GM19238 (cell line): ENCODE results near the gene LTN1.

ENCODE experiments used
- DNase-seq: peaks from one replicate; pipeline ENCODE4 v3.0.0; 2011; ENCODE audit warnings: low spot score; ENCODE audit not compliant: insufficient read length

The LTN1 gene

DNA sequence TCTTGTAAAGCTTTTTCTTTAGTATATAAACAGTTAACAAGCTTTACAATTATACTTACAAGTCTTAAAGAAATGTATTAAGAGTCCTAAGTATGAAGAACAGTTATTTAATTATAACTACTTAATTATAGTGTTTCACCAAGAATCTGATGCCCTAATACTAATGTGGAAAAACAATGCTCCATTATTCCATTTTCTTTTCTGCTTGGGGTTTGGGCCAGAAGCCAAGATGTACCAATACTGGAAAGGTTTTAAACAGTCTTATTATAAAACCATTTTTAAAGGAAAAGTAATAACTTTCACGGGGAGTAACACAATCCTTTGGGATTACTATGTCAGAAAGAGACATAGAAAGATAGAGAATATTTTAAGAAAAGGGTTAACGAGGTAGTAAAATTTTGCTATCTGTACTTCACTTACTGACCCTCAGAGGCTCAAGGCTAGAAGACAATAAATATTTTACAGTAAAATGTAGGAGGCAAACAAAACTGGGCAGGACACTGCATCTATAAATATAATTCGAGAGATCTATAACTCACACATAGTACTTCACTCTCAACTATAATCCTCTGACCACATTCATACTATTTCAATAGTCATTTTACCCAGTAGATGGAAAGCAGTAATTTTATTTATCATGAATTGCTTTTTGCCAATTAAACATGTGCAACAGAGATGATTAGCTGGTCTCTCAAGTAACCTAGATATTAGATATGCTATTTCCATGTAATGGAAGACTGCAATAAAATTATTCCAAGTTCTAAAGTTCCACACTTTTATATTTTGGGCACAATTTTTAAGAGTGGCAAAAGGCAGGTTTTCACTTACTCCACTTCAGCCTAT, 63.9 kb downstream of the LTN1 start:
- DNase-seq = no peak

DNA sequence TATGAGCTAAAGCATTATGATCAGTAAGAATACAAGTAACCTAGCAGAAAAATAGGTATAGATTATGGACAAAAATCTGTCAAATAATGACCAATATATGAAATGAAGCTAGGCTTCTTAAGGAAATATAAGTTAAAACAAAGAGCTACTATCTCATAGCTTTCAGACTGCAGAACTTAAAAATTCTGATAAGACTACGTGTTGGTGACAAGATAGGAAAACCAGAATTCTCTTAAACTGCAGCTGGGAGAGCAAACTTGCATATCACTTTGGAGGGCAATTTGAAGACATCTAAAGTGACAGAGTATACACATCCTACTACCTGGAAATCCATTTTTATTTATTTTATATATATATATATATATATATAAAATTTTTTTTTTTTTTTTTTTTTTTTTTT, 65.5 kb downstream of the LTN1 start:
- DNase-seq = no peak

DNA sequence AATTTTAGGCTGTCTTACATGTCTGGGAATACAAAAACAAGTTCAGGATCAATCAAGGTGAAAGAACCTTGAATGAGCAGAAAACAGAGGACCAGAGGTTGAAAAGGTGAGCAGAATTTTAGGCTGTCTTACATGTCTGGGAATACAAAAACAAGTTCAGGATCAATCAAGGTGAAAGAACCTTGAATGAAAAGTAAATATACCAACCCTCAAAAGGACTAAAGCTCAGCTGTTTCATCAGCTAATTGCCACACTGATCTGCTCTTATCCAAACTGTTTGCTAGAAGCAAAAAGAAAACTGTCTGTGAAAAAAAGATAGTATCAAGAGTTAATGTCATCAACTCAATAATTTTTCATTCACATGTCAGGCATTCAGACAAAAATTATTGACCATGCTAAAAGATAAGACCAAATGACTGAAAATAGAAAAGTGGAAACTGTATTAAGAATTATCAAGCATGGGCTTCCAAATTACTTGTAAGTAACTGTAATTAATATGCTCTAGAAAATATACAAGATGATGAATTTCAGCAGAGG, 69.2 kb downstream of the LTN1 start:
- DNase-seq = no peak

DNA sequence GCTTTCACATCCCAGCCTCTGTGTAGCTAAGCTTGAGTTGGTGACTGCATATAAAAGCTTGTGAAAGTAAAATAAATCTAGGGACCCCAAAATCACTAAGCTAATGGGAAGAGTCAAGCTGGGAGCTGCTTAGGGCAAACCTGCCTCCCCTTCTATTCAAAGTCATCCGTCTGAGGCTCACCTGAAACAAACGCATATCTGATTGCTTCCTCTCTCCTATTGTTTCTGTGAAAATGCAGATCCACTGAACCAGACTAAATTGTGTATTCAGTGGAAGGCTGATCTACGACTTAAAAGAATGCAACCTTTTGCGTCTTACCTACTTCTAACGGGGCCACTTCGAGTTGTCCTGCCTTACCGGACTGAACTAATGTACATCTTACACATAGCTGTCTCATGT, 70.3 kb downstream of the LTN1 start:
- DNase-seq = no peak

DNA sequence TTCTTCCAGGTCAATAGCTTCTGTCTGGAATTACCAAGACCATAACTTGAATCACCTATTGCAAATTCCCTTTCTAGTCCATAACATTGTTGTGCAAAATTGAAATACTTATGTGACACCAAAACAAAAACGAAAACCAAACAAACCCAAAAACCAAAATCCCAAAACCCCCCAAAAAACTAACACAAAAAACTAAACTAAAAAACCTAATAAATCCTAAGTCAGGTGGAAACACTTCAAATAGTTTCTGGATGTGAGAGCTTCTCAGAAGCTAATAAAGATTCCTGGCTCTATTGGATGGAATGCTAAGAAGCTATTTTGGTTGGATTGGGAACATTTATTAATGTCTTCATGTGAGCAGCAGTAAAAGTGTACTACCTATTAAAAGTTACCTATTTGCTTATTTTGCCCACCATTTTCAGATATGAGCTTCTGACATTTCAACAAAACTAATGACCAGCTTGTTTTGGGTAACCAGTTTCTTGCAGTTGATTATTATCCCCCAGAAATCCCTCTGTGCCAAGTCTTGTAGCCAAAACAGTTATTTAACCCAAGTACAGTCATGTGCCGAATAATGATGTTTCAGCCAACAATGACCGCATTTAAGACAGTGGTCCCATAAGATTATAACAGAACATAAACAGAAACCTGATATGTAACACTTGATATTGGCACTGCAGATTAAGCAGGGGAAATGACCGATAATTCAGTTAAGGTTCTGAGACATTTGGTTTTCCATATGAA, 76.4 kb downstream of the LTN1 start:
- no peak for DNase-seq

DNA sequence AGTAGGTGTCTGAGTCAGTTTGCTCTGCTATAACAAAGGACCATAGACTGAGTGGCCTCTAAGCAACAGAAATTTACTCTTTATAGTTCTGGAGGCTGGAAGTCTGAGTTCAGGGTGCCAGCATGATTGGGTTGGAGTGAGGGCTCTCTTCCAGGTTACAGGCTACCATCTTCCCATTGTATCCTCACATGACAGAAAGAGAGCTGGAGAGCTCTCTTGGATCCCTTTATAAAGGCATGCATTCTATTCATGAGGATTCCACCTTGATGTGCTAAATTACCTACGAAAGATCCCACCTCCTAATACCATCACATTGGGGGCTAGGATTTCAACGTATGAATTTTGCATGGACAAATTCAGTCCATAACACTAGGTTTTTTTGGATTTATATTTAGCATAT, 79.6 kb downstream of the LTN1 start:
- DNase-seq = no peak

DNA sequence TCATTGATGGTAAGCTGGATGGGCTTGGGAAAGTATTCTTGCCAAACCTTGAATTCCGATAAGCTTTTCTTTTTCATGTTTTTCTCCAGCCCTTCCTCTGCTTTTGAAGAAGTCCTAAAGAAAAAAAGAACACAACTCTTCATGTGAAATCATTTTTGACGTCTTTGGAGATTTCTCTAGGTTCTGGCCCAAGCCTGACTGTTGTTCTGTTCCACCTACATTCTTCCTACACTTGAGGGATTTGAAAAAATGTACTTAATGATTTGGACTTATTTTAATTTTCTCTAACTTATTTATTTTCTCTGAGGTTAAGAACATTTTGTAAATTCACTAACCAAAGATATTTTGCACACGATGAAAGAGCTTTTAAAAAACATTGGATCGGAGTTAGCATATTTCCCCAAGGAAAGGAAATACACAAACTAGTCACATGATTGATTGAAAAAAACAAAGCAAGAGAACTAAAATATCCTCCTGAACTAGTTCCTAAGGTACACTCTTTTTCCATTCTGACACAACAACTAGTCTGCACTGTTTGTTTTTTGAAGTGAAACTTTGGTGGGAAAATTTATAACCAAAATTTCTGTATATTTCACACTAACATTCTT, 82.3 kb downstream of the LTN1 start:
- DNase-seq = no peak

DNA sequence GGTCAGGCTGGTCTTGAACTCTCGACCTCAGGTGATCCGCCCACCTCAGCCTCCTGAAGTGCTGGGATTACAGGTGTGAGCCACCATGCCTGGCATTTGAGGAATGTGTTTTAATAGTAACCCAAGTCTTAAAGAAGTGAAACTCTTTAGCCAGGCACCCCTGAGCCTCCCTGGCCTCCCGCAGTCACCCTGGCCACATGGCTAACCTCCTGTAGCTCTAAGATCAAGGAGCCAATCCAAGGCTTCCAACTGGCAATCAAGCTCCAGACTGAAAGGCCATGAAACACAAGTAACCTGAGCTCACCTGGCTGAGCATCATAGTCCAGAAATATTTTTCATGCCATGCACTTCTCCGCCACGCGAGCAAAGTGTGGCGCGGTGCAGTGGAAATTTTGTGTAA, 84.3 kb downstream of the LTN1 start:
- no peak for DNase-seq

DNA sequence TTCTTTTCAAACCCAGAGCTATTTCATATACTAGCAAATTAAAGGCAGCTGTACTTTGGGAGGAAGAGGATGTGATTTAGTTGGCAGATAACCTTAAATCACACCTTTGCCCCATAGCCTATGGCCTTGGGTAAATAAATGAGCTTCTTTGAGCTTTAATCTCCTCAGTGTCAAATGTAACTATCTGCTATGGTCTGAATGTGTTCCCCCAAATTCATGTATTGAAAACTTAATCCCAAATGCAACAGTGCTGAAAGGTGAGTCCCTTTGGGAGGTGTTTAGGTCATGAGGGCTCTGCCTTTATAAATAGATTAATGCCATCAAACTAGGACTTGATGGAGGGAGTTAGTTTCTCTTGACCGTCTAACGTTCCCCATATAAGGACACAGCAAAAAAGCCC, 85.8 kb downstream of the LTN1 start:
- DNase-seq = no peak

DNA sequence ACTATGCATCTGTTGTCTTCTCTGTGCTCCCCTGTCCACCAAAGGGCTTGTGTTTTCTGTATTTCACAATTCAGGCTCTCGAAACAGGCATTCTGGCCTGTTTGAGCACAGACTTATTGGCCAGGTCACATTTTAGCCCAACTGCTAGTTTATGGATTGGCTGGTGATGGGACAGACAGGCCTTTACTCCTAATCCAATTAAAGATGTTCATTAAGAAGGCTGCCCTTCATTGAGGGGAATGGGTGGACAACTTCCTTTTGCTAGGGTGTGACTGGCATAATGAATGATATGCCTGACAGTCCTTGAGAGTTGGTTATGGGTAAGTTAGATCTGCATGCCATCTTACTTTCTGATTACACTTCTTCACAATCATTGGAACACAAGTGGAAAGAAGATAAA, 86.4 kb downstream of the LTN1 start:
- no peak for DNase-seq

DNA sequence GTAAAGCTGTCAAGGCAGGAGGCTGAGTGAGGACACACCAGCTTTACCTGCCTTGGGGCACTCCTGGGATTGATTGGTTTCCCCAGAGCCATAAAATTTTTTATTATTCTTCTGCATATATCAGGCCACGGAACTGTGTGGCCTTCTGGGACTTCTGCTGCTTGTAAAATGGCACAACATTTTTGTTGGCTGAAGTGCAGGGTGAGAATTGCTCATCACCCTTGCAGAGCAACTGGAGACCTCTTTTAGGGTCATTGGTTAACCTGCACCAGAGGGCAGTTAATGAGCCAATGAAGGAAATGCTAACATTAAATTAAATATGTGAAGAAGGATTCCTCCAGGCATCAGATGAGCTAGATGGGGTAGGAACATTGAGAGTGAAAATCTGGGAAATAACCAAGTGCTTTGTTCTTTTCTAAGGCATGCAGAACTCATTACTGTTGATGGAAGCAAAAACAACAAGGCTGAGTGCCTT, 87.7 kb downstream of the LTN1 start:
- no peak for DNase-seq

DNA sequence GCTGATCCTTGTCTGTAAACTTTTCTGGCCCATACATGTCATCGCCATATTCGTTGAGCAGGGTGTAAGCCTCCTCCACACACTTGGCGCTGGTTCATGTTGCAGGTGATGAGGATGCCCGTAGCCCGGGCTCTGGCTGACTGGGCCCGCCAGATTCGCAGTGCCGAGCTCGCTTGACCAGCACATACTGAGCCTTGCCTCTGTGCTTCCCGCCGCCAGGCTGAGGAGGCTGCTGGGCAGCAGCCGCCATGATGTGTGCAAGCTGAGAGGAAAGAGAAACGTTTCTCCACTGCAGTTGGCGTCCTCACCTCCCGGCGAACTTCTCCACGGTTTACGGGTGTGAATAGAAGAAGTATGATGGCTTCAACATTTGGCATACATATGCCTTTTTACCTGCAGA, 89.2 kb downstream of the LTN1 start:
- no peak for DNase-seq

DNA sequence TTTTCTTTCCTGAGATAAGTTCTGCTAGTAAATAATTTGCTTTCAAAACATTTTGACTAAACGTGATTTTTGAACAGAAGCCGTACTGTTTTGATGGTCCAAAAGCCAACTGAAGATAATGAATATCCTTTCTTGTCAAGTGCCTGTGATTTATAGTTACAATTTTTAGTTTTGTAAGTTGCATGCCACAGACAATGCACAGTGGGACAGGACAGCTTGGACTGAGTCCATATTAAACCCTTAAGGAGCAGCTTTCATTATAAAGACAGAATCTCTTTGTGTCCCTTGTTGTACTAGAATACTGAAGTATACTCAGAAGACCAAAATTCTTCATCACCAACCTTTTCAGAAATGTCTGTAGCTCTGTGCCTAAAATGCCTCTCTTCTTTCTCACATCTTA, 92.2 kb downstream of the LTN1 start:
- no peak for DNase-seq

DNA sequence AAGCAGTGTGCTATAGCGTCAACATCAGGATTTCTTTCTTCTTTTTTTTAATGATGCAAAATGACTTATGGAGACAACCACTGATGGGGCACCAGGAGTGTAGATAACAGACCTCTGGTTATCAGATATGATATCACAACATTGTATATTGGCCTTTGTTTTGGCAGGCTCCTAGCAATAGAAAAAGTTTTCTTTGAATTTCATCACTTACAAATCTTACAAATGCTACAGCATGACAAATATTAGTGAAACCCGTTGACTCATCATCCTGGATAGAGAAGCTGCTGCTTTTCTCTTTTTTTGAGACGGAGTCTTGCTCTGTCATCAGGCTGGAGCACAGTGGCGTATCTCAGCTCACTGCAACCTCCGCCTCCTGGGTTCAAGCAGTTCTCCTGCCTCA, 92.9 kb downstream of the LTN1 start:
- DNase-seq = no peak

DNA sequence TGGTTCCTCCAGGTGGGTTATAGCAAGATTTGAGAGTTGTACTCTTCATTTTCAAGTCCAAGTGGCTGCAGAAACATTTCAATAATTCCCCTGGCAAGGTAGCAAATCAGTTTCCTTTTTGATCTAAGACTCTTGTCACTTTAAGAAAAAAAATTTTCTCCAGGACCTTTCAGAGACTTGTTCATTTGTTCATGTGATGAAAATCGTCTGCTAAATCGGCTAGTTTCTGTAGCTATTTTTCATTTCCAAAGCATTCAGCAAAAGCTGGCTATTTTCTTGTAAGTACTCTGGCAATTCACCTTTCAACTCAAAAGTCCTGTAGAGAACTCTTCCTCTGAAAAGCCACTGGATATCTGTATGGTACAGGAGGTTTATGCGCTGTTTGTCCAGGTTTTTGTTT, 93.5 kb downstream of the LTN1 start:
- no peak for DNase-seq

DNA sequence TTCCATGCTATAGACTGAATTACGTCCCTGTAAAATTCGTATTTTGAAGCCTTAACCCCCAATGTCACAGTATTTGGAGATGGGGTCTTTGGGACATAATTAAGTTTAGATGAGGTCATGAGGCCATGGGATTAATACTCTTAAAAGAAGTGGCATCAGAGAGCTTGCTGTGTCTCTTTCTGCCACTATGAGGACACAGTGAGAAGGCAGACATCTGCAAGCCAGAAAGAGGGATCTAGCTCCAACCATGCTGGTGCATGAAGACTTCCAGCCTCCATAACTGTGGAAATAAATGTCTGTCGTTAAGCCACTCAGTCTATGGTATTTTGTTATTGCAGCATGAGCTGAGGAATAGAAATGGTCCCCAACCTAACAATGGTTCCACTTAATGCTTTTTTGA, 99.0 kb downstream of the LTN1 start:
- DNase-seq = no peak

DNA sequence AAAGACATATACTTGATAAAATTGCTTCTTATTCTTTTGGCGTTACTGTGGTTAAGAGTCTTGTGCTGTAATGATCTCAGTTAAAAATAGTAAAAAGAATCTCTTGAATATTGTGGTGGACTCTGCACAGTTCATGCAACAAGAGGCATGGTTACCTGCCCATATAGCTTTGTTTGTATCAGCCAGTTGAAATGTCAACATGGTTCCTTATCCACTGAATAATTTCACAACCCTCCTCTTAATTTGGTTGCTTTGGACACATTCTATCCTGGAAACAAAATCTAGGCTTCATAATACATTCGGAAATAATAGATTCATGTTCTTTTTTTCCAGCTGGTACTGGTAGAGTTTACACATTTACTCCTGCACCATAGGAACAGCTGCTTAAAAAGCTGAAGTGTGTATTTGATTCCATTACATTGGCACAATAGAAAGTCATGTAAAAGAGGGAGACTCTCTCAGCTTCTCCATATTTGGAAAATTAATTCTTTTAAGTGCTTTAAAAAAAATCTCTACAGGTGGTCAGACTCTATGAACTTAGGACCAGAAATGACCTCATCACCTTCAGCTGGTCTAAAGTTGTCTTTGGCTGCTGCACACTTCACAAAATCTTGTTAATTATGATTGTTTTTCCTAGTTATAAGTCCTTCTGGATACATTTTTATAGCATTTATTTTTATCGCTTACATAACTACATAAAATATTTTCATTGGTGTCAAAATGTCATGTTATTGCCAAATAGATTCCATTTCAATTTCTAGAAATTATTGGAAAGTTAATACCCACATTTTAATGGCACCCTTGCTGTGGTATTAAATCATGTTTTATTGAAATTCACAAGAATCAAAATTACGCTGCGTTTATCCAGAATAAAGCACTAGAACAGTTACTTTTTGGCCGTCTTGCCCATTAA, 100.2 kb downstream of the LTN1 start:
- no peak for DNase-seq

DNA sequence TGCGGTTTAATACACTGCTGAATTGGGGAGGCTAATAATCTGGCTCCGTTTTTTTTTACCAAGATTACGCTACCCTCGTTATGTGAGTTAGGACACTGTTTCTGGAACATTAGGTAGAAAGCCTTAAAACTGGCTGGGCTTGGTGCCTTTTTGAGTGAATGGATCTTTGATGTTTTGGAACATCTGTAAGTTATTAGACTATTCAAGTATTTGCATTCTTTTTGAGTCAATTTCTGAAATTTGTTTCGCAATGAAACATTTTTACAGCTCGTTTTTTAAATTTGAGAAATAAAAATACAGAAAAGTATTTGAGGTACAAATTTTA, 106.9 kb downstream of the LTN1 start:
- DNase-seq = no peak

DNA sequence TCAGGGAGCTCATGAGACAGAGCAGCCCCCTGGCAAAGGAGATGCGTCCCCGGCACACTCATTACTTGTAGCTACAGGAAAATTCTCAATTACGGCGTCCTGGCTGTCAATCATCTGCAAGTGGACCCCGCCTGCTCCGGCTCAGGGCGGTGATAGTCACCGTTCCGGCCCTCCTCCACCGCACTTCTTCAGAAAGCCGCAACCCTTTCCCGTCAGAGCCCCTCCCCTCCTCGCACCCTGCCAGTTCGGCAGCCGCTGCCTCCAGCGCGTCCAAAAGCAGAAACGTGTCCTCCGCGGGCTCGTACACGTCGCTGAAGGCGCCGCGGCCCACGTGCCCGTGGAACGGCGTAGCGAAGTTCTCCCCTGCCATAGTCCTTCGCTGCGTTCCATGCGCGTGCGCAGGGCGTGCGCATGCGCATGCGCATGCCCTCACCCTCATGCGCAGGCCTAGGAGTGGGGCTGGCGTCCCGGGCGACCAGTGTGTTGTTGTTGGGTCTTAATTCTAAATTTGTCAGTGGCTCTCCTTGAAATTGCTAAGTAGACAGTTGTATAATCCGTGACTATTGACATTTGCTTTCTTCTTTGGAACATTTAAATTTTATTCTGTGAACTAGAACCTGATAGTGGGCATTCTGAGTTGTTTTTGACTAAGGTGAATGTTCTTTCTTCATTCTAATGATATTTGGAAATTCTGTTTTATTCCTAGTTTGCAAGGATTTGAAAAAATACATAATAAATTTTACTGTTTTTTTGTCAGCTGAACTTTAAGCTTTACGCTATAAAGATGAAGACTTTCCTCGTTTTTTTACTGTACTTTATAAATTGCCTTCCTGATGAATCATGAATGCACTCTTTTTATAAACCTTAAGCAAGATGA, 107.5 kb downstream of the LTN1 start:
- DNase-seq = peak; percentile 91

DNA sequence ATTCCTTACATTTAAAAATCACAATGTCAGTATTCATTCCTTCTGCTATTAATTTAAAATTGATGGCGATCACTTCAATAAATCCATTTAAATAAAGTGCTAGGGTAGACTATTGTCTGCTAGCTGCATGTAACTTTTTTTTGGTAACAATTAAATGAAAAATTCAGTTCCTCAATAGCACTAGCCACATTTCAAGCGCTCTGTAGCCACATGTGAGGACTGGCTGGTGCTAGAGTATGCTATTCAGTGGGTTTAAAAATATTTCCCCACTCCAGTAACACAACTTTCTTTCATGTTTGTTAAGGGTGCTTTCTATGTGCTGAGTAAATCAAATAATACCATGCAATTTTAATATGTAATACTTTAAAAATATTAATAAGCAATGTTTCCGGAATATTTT, 108.2 kb downstream of the LTN1 start:
- DNase-seq = no peak
